A673 (cell line): ENCODE data around the gene CELF5. TPM values are rescaled to one million over a fixed set of nuclear protein-coding genes. Genes with fewer than 3 reads are reported as not detected.

ENCODE experiments used
- BruUV-seq: library from RNA; stranded (reverse); fragments of 400-500 nt; replicated peaks from 2 replicates; lab custom pipeline; 2021; lab: Mats Ljungman, UMichigan
- CTCF ChIA-PET: fragments of 300-600 bp; sonication (Branson Sonifier 250); formaldehyde crosslinking; loops from one replicate; lab custom pipeline; 2022; ENCODE audit warnings: antibody characterized with exemption; lab: Charles Lee
- POLR2A ChIA-PET: fragments of 300-600 bp; sonication (Branson Sonifier 250); formaldehyde crosslinking; loops from one replicate; lab custom pipeline; 2022; ENCODE audit warnings: antibody characterized with exemption; ENCODE audit not compliant: low non-redundant PET; lab: Charles Lee
- DNase-seq: peaks from one replicate; pipeline ENCODE4 v3.0.0-alpha.2; 2015; ENCODE audit warnings: low spot score
- H3K27ac ChIP-seq: fragments of 200-600 bp; sonication (generic); 2 replicates; pipeline ENCODE4 v1.5.1; 2016; ENCODE audit warnings: mixed run types, low read depth, mild to moderate bottlenecking, mixed read lengths, antibody characterized with exemption, low read length; ENCODE audit not compliant: poor library complexity, severe bottlenecking
- H3K27me3 ChIP-seq: fragments of 200-600 bp; sonication (generic); replicated peaks from 2 replicates; pipeline ENCODE4 v1.6.1; 2017; ENCODE audit warnings: mixed run types, low read depth, mild to moderate bottlenecking, mixed read lengths, antibody characterized with exemption, low read length; ENCODE audit not compliant: insufficient read depth, poor library complexity
- H3K36me3 ChIP-seq: fragments of 200-600 bp; sonication (generic); 2 replicates; pipeline ENCODE4 v1.6.1; 2016; ENCODE audit warnings: mixed run types, mild to moderate bottlenecking, mixed read lengths, antibody characterized with exemption, low read length; ENCODE audit not compliant: insufficient read depth, poor library complexity, severe bottlenecking
- H3K4me1 ChIP-seq: fragments of 200-600 bp; sonication (generic); 2 replicates; pipeline ENCODE4 v1.6.1; 2017; ENCODE audit warnings: mixed run types, mild to moderate bottlenecking, mixed read lengths, antibody characterized with exemption, low read length; ENCODE audit not compliant: insufficient read depth, poor library complexity, severe bottlenecking
- H3K4me3 ChIP-seq: fragments of 200-600 bp; sonication (generic); 2 replicates; pipeline ENCODE4 v1.5.1; 2016; ENCODE audit warnings: low read depth, mixed run types, mild to moderate bottlenecking, mixed read lengths, low read length; ENCODE audit not compliant: poor library complexity, severe bottlenecking
- H3K9me3 ChIP-seq: fragments of 200-600 bp; sonication (generic); 2 replicates; pipeline ENCODE4 v1.6.1; 2016; ENCODE audit warnings: mixed run types, low read depth, mild to moderate bottlenecking, mixed read lengths, antibody characterized with exemption, low read length; ENCODE audit not compliant: poor library complexity, severe bottlenecking
- CTCF ChIP-seq: fragments of 300-800, 200-600 bp; sonication (generic); conservative IDR thresholded peaks from 2 replicates; pipeline ENCODE4 v1.5.1; 2017; ENCODE audit warnings: low read depth, mild to moderate bottlenecking, antibody characterized with exemption, low read length, moderate library complexity, mixed read lengths
- EZH2 ChIP-seq: fragments of 200-600 bp; sonication (generic); IDR thresholded peaks from 2 replicates; pipeline ENCODE4 v1.6.1; 2017; ENCODE audit warnings: borderline replicate concordance, low read depth, mild to moderate bottlenecking, mixed read lengths, antibody characterized with exemption, low read length; ENCODE audit not compliant: poor library complexity, severe bottlenecking
- intact Hi-C: fragments of 100-400 bp; cut with micrococcal nuclease; formaldehyde crosslinking; loops from one replicate; pipeline ENCODE4 v1.10.0; 2022; ENCODE audit not compliant: unreplicated experiment
- total RNA-seq: library from RNA; stranded (reverse); gene quantifications from 2 replicates; pipeline ENCODE4 v1.2.3, GENCODE V29; 2021

CELF5 gene
- total RNA-seq, 1 experiment from 2014 or later: 3.7 TPM

- ChIA-PET CTCF (no interaction called here), POLR2A (interaction anchor here (0.6 kb wide), 1 partner anchor 308 kb away, joined by 4 read pairs; no protein-coding TSS in a partner anchor)
- BruUV-seq: no TSS peak
- Histone ChIP-seq H3K27ac (no peak overlapping the region), H3K4me3 (no peak overlapping the region), H3K36me3 (no peaks in the 10 kb centered on the region), H3K9me3 (no peaks in the 10 kb centered on the region), H3K4me1 (peaks cover 13% of the 10 kb centered on the region), H3K27me3 (no peaks in the 10 kb centered on the region)
- no peak for DNase-seq
- TF ChIP-seq CTCF (no peak), EZH2 (no peak)
- intact Hi-C loops: no loop called here
Observed at GRCh38 chr19:3279306-3279705, 54.8 kb downstream of the CELF5 start.

GRCh38 chr19:3281026-3281425, 56.6 kb downstream of the CELF5 start:
- ChIA-PET CTCF (no interaction called here), POLR2A (no interaction called here)
- no peak for DNase-seq
- H3K4me3 ChIP-seq: no peak overlapping the region
- peaks cover 16% of the 10 kb centered on the region for H3K4me1 ChIP-seq
- H3K27me3 ChIP-seq: no peaks in the 10 kb centered on the region
- H3K36me3 ChIP-seq: no peaks in the 10 kb centered on the region
- intact Hi-C loops: no loop called here
- no peak overlapping the region for H3K27ac ChIP-seq
- no peak for TF ChIP-seq CTCF
- no peaks in the 10 kb centered on the region for H3K9me3 ChIP-seq
- no TSS peak for BruUV-seq

- no TSS peak for BruUV-seq
- intact Hi-C loops: no loop called here
- Histone ChIP-seq H3K4me3 (no peak overlapping the region), H3K27ac (no peak overlapping the region), H3K27me3 (no peaks in the 10 kb centered on the region), H3K36me3 (no peaks in the 10 kb centered on the region), H3K4me1 (peaks cover 10% of the 10 kb centered on the region), H3K9me3 (no peaks in the 10 kb centered on the region)
- DNase-seq: no peak
- no peak for TF ChIP-seq CTCF
- no peak for TF ChIP-seq EZH2
- ChIA-PET POLR2A (no interaction called here), CTCF (no interaction called here)
Observed at GRCh38 chr19:3282155-3282554, 57.7 kb downstream of the CELF5 start.
